ENCODE results near the gene DLGAP4. TPM values are rescaled to one million over a fixed set of nuclear protein-coding genes. Genes with fewer than 3 reads are reported as not detected.

The DLGAP4 gene
- polyA plus RNA-seq, 1 experiment: 34.9 TPM

DNA sequence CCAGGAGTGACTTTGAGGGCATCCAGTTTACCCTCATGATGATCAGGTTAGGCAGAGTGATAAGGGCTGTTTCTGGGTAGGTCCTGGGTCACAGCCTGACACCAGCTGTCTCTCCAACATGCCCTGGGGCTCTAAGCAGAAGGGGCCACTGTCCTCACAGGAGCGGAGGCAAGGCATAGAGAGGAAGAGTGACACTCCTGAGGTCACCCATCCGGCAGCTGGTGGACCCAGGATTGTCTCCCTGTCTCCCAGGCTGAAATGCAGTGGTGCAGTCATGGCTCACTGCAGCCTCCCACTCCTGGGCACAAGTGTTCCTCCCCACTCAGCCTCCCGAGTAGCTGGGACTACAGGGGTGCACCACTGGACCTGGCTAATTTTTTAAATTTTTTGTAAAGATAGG lies 12.0 kb downstream of the DLGAP4 start:
- ChIA-PET CTCF (interaction anchor here (0.7 to 1.6 kb wide), 2 partner anchors 10 to 25 kb away, joined by 4 to 6 read pairs; no protein-coding TSS in a partner anchor), POLR2A (no interaction called here)
- Histone ChIP-seq H3K36me3 (ENCODE audit: control insufficient read depth, insufficient read depth, low read length) (no peaks in the 10 kb centered on the region), H3K27me3 (ENCODE audit: control insufficient read depth, insufficient read depth, low read length) (peaks cover 2% of the 10 kb centered on the region), H3K4me3 (ENCODE audit: low read depth, low read length) (no peak overlapping the region)
- TF ChIP-seq, protein P1, sequence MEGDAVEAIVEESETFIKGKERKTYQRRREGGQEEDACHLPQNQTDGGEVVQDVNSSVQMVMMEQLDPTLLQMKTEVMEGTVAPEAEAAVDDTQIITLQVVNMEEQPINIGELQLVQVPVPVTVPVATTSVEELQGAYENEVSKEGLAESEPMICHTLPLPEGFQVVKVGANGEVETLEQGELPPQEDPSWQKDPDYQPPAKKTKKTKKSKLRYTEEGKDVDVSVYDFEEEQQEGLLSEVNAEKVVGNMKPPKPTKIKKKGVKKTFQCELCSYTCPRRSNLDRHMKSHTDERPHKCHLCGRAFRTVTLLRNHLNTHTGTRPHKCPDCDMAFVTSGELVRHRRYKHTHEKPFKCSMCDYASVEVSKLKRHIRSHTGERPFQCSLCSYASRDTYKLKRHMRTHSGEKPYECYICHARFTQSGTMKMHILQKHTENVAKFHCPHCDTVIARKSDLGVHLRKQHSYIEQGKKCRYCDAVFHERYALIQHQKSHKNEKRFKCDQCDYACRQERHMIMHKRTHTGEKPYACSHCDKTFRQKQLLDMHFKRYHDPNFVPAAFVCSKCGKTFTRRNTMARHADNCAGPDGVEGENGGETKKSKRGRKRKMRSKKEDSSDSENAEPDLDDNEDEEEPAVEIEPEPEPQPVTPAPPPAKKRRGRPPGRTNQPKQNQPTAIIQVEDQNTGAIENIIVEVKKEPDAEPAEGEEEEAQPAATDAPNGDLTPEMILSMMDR (IDR thresholded peaks at IDR 0.05; ENCODE audit: insufficient read depth, low read depth, low read length): no peak
- DNase-seq (ENCODE audit: low read depth): no peak

GRCh38 chr20:36319356-36320260 lies 13.5 kb downstream of the DLGAP4 start:
- TF ChIP-seq, protein P1 (IDR thresholded peaks at IDR 0.05; ENCODE audit: insufficient read depth, low read depth, low read length): no peak
- no peaks in the 10 kb centered on the region for H3K36me3 ChIP-seq (ENCODE audit: control insufficient read depth, insufficient read depth, low read length)
- ChIA-PET POLR2A (no interaction called here), CTCF (interaction anchor here (1.6 kb wide), 1 partner anchor 12 kb away, joined by 6 read pairs; no protein-coding TSS in a partner anchor)
- no peaks in the 10 kb centered on the region; the same call in none of the 2 replicates for H3K27me3 ChIP-seq (ENCODE audit: control insufficient read depth, insufficient read depth, low read length)
- no peak overlapping the region for H3K4me3 ChIP-seq (ENCODE audit: low read depth, low read length)
- DNase-seq (ENCODE audit: low read depth): no peak

DNA sequence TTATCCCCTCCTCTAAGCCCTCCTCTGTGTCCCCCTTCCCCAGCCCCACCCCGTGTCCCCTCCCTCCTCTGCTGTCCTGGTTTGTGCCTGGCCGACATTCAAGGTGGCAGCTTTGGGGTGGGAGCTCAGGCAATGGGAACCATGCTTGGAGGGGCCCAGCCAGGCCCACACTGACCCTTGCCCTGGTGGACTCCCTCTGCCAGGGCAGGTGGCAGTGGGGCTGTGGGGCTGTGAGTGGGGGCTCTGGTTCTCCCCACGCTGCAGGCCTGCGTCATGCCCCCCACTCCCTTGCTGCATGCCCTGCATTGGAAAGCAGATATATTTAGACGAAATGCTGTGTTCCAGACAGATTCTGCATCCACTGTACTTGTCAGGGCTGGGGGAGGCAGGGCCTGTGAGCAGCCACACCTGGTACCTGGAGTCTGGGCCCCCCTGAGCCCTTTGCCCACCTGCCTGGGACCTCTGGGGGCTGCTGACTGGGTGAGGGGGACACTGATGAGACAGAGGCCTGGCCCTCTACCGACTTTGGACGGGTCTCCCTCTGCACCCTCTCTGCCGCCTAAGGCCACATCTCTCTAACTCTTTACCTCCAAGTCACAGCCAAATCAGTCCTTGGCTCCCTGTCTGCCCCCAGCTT lies 14.2 kb downstream of the DLGAP4 start:
- H3K36me3 ChIP-seq (ENCODE audit: control insufficient read depth, insufficient read depth, low read length): no peaks in the 10 kb centered on the region
- H3K4me3 ChIP-seq (ENCODE audit: low read depth, low read length): no peak overlapping the region
- DNase-seq (ENCODE audit: low read depth): no peak
- TF ChIP-seq, protein P1 (IDR thresholded peaks at IDR 0.05; ENCODE audit: insufficient read depth, low read depth, low read length): no peak
- CTCF ChIA-PET: no interaction called here
- POLR2A ChIA-PET: no interaction called here
- no peaks in the 10 kb centered on the region; the same call in none of the 2 replicates for H3K27me3 ChIP-seq (ENCODE audit: control insufficient read depth, insufficient read depth, low read length)

DNA sequence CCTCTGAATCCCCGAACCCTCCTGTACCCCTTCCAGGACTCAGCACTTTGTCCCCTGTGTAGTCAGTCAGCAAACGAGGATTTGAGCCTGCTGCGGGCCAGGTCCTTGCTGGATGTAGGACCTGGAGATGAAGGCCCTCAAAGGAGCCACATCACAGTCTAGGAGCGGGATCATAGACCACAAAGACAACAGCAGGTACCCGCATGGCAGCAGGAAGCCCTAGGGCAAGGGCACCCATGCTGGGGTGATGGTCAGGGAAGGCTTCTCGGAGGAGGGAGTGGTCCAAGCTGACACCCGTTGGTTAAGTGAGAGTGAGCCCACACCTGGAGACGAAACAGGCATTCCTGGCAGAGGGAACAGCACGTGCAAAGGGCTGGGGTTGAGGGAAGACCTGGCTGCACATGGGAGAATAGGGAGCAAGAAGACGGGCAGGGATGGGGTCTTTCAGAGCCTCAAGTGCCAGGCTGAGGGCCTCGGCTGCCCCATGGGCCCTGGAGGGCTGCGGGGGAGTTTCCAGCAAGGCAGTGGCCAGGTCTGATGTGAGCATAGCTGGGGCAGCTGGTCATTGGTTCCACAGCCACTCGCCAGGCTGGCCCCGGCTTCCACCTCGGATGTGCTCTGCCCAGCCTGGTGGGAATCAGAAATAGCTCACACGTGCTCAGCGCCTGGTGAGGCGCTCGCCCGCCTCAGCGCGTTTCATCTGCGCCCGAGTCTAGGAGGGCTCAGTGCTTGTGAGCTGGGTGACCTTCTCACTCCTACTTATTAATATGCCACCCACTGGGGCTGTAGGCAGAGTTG lies 15.0 kb downstream of the DLGAP4 start:
- Histone ChIP-seq H3K4me3 (ENCODE audit: low read depth, low read length) (no peak overlapping the region), H3K36me3 (ENCODE audit: control insufficient read depth, insufficient read depth, low read length) (no peaks in the 10 kb centered on the region), H3K27me3 (ENCODE audit: control insufficient read depth, insufficient read depth, low read length) (no peaks in the 10 kb centered on the region; the same call in none of the 2 replicates)
- POLR2A ChIA-PET: no interaction called here
- CTCF ChIA-PET: no interaction called here
- DNase-seq (ENCODE audit: low read depth): no peak
- TF ChIP-seq, protein P1 (IDR thresholded peaks at IDR 0.05; ENCODE audit: insufficient read depth, low read depth, low read length): no peak
